GM18507 (cell line): ENCODE data around the gene ORMDL2.
"Not testable (repeated sequence)": the region's sequence is repeated elsewhere in the genome, so short reads cannot be mapped to it uniquely, and the experiment has no call there.

Experiments
- DNase-seq: peaks from one replicate; pipeline ENCODE4 v3.0.0; 2011; ENCODE audit warnings: low read depth; ENCODE audit not compliant: insufficient read length; ENCODE audit errors: extremely low spot score
- FAIRE-seq: peaks from 2 replicates; lab custom pipeline; 2011; peaks lifted over from hg19 to GRCh38; lab: Jason Lieb, UNC

The ORMDL2 gene

DNA sequence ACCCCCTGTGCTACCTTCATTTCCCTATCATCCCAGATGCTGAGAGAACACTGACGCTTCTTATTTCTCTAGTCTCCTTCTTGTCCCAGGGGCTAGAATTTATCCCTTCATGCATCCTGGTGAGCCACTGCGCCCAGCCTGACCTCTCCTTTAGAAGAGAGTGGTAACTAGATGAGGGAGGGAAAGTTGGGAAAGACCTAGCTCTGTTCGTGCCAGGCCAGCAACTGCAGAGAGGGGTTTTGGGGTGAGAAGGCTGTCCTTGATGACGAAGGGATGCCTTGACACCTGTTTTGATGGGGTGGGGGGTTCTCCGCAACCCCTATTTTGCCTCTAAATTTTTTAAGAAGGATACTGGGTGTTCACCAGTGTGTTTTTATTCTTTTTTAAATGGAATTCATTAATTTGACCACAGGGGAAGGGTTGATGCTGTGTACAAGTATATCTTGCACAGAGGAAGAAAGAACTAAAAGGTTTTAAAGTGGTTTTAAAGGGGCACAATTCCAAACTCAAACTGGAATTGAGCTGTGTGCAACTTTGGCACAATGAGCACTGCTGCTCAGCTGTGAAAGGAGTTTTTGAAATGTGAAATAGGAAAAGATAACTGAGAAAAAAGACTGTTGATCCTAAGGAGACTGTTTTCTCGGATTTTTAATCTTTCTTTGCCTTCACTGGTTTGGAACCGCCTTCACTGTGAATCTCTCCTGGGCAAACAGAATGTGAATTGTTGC is 31.9 kb downstream of the ORMDL2 start:
- DNase-seq (no peak), FAIRE-seq (no peak)

DNA sequence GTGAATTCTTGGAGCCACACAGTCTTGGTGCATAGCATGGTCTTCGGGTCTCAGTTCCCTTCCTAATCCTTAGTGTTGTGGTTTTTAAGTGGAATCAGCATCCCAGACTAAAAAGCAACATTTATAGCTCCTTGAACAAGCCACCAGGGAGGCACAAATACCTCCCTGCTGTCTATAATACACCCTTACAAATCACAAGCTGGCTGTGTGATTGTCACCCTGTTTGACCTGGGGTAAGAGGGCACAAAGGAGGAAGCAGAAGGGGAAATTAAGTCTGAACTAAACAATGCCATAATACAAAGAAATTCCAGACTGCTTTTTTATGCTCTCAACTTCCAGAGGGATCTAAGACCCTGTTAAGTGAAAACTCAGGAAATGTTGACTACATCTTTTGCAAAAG is 32.6 kb downstream of the ORMDL2 start:
- FAIRE-seq: no peak
- no peak for DNase-seq

DNA sequence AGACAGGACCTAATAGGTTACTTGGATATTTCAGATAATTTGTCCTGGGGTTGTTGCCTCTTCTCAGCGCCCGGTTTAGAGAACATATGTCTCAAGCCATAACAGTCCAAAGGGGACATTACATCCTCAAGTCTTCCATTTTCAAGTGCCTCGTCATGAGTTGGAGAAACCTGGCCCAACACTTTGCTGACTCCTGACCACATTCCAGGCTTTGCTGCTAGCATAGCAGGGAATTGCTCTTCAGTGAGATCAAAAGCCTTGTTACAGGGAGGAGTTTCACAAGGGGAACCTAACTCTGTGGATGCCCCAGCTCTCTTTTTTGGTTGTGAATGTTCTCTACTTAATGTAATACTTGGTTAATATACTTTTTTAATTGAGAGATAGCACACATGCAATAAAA is 33.1 kb downstream of the ORMDL2 start:
- DNase-seq: no peak
- FAIRE-seq: no peak

DNA sequence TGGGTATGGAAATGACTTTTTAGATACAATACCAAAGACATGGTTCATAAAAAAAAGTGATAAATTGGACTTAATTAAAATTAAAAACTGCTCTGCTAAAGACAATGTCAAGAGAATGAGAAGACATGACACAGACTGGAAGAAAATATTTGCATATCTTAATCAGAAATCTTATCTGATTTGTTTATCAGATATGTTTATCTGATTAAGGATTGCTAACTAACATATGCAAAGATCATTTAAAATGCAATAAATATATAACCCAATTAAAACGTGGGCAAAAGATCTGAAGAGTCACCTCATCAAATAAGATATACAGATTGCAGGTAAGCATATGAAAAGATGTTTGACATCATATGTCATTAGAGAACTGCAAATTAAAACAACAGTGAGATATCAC is 34.9 kb downstream of the ORMDL2 start:
- FAIRE-seq: no peak
- DNase-seq: no peak

DNA sequence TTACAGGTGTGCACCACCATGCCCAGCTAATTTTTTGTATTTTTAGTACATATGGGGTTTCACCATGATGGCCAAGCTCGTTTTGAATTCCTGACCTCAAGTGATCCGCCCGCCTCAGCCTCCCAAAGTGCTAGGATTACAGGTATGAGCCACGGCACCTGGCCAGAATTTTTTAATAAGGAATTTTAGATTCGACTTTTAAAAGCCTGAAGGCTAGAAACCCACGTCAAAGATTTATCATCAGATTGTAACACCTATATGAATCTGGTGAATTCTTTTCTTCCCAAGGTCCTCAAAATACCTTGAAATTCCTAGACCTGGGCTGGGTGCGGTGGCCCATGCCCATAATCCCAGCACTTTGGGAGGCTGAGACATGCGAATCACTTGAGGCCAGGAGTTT is 43.6 kb downstream of the ORMDL2 start:
- FAIRE-seq (no peak), DNase-seq (no peak)

DNA sequence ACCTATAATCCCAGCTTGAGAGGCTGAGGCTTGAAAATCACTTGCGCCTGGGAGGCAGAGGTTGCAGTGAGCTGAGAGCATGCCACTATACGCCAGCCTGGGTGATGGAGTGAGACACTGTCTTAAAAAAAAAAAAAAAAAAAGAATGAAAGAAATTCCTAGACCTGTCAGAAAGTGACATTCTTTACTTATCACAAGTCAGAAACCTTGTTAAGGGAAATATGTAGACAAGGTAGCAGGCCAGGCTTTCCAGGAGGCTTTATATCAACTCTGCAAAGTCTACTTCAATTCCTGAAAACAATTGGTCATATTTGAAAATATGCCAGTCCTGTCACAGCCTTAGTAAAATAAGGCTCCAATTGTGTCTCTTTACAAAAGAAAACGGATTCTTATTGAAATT is 44.0 kb downstream of the ORMDL2 start:
- DNase-seq (no peak), FAIRE-seq (no peak)

DNA sequence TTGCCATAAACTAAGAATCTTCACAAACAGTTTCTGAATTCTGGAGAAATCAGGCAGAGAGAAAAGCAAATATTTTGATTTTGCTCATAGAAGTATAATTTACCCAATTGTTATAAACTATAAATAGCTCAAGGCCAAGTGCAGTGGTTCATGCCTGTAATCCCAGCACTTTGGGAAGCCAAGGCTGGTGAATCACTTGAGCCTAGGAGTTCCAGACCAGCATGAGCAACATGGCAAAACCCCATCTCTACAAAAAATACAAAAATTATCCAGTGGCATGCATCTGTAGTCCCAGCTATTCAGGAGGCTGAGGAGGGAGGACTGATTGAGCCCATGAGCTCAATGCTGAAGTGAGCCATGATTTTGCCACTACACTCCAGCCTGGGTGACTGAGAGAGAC is 44.4 kb downstream of the ORMDL2 start:
- FAIRE-seq (no peak), DNase-seq (no peak)

DNA sequence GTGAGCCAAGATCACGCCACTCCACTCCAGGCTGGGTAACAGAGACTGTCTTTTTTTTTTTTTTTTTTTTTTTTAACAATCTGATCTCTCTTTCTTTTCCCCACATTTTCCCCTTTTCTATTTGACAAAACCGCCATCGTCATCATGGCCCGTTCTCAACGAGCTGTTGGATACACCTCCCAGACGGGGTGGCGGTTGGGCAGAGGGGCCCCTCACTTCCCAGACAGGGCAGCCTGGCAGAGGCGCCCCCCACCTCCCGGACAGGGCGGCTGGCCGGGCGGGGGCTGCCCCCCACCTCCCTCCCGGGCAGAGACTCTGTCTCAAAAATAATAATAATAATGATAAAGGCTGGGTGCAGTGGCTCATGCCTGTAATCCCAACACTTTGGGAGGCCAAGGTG is 45.1 kb downstream of the ORMDL2 start:
- not testable (repeated sequence) for FAIRE-seq, DNase-seq

DNA sequence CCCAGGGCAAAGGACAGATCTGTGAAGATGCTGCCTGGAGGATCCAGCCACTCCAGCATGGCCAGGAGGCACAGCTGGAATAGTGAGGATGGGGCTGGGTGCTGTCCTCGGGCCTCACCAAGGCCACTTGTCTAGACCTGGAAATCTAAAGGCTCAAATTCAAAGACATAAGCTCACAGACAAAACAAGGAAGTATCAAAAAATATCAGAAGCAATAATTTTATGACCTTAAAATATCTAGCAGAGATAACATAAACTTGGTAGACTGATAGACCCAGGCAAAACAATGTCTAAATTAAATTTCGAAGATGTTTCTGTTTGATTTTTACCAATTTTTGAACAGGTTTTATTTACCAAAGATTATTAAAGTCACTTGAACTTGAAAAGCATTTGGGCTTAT is 47.5 kb downstream of the ORMDL2 start:
- no peak for DNase-seq
- no peak for FAIRE-seq

DNA sequence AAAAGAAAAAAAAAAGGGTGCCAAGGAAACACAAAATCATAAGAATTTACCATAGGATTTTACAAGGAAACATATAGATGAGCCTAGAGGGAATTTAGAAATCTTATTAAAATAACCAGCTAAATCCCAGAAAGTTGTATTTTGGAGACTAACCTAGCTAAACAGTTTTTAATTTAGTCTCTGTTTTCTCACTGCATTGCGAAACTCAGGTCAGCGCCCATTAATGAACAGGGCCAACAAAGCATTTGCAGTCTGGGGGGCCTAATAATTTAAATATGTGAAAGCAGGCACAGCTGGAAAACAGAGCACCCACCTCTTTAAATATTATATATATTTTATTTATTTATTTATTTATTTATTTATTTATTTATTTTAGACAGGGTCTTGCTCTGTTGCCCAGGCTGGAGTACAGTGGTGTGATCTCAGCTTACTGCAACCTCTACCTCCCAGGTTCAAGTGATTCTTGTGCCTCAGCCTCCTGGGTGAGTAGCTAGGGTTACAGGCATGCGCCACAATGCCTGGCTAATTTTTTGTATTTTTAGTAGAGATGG is 48.7 kb downstream of the ORMDL2 start:
- not testable (repeated sequence) for FAIRE-seq, DNase-seq
